Raji (cell line): ENCODE results near the gene LGI4.

ENCODE experiments used
- POLR2A ChIP-seq: IDR thresholded peaks from 2 replicates; pipeline ENCODE4 v1.6.1; 2011; ENCODE audit warnings: low read depth, low read length, control low read depth; ENCODE audit not compliant: insufficient read depth

The LGI4 gene

GRCh38 chr19:35123573-35123972 is 11.3 kb downstream of the LGI4 start:
- no peak for TF ChIP-seq POLR2A

GRCh38 chr19:35122687-35123551 is 11.9 kb downstream of the LGI4 start:
- no peak for TF ChIP-seq POLR2A

GRCh38 chr19:35120898-35121297 is 14.0 kb downstream of the LGI4 start:
- TF ChIP-seq POLR2A = no peak

- no peak for TF ChIP-seq POLR2A
Observed at GRCh38 chr19:35120492-35120891, 14.4 kb downstream of the LGI4 start.

GRCh38 chr19:35119578-35120155 is 15.2 kb downstream of the LGI4 start:
- TF ChIP-seq POLR2A = no peak

GRCh38 chr19:35119091-35119490 is 15.8 kb downstream of the LGI4 start:
- TF ChIP-seq POLR2A = no peak

GRCh38 chr19:35118268-35119020 is 16.4 kb downstream of the LGI4 start:
- no peak for TF ChIP-seq POLR2A

GRCh38 chr19:35117799-35118198 is 17.1 kb downstream of the LGI4 start:
- no peak for TF ChIP-seq POLR2A

- no peak for TF ChIP-seq POLR2A
Observed at GRCh38 chr19:35117116-35117515, 17.7 kb downstream of the LGI4 start.

GRCh38 chr19:35116072-35116801 is 18.6 kb downstream of the LGI4 start:
- no peak for TF ChIP-seq POLR2A

- TF ChIP-seq POLR2A = no peak
Observed at GRCh38 chr19:35115177-35115951, 19.5 kb downstream of the LGI4 start, which contains the start of gene FXYD3. Gene FXYD3 (plus strand): TSS chr19:35115823. CDS start chr19:35119377, 3,554 bp downstream.

- no peak for TF ChIP-seq POLR2A
Observed at GRCh38 chr19:35114353-35115176, 20.3 kb downstream of the LGI4 start.

GRCh38 chr19:35112995-35113688 is 21.7 kb downstream of the LGI4 start:
- no peak for TF ChIP-seq POLR2A
